ENCODE results near the gene ZCCHC8.

DNA sequence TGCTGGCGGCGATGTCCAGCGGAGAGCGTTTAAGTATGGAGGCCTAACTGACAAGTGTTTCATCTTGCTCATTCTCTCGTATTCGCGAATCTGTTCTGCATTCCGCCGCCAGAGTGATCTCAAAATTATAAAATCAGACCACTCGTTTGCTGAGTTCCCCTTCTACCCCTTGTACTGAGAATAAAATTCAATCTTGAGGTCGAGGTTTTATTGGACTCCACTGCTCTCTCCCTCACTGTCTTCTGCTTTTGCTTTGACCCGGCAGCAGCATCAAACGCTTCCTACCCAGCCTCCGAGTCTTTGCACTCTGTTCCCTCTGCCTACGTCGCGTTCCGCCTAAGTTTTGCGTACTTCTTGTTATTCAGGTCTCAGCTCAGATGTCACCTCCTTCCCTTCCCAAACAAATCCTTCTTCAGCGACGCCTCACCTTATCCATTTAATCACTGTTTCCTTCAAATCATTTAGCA lies 26.8 kb upstream of the ZCCHC8 start:
- TF ChIP-seq EZH2 (IDR thresholded peaks at IDR 0.05; ENCODE audit: borderline replicate concordance, insufficient read depth, low read length, poor library complexity, severe bottlenecking) (no peak), CTCF (IDR thresholded peaks at IDR 0.05; ENCODE audit: poor library complexity, severe bottlenecking) (no peak), POLR2AphosphoS5 (IDR thresholded peaks at IDR 0.05) (no peak), REST (IDR thresholded peaks at IDR 0.05; ENCODE audit: borderline replicate concordance) (no peak), SMC3 (conservative IDR thresholded peaks at IDR 0.05; ENCODE audit: poor library complexity) (no peak), EP300 (conservative IDR thresholded peaks at IDR 0.05; ENCODE audit: poor library complexity, severe bottlenecking) (no peak), TAF1 (IDR thresholded peaks at IDR 0.05; ENCODE audit: low read depth) (no peak)
